Psoas muscle (tissue), 8 donors: ENCODE measurements around the gene HMGN2. TPM values are rescaled to one million over a fixed set of nuclear protein-coding genes. Genes with fewer than 3 reads are reported as not detected.

ENCODE experiments used
- ATAC-seq, 4 donors: fragments of 200-7000 bp; cut with Tn5 transposase; one replicate each; pipeline ENCODE4 v1.9.1; 2020; ENCODE audit warnings: moderate library complexity in 3 of 4, mild to moderate bottlenecking in 2 of 4
- DNase-seq, 2 donors: peaks; one replicate each; pipeline ENCODE4 v3.0.0-alpha.2; 2020
- H3K27ac ChIP-seq: fragments of 200-600 bp; one replicate; pipeline ENCODE4 v1.8.0; 2022
- H3K27me3 ChIP-seq, 3 donors: fragments of 200-600 bp in 1 of 3; one replicate each; pipeline versions ENCODE4 v1.6.1 to v1.8.0; 2013 to 2022; ENCODE audit warnings: low read length in 2 of 3, mild to moderate bottlenecking in 2 of 3, moderate library complexity in 1 of 3; ENCODE audit not compliant: insufficient read depth in 3 of 3
- H3K36me3 ChIP-seq, 2 donors: fragments of 200-600 bp in 1 of 2; one replicate each; pipeline versions ENCODE4 v1.6.1 to v1.8.0; 2013 to 2022; ENCODE audit warnings: low read depth in 1 of 2, mild to moderate bottlenecking in 1 of 2, moderate library complexity in 1 of 2; ENCODE audit not compliant: insufficient read depth in 1 of 2
- H3K4me1 ChIP-seq: fragments of 200-600 bp; one replicate; pipeline ENCODE4 v1.8.0; 2022
- H3K4me3 ChIP-seq: fragments of 200-600 bp; one replicate; pipeline ENCODE4 v1.8.0; 2022; ENCODE audit warnings: mild to moderate bottlenecking
- H3K9me3 ChIP-seq: fragments of 200-600 bp; one replicate; pipeline ENCODE4 v1.8.0; 2022
- CTCF ChIP-seq: fragments of 200-600 bp; IDR thresholded peaks from one replicate; pipeline ENCODE4 v1.8.0; 2022; ENCODE audit warnings: antibody characterized with exemption
- WGBS, 3 donors: extraction: QIAGEN DNeasy Blood & Tissue Kit; methylation state at CpG; one replicate each; pipeline versions ENCODE4 v1.1.6 to v1.1.7; 2013; 5-methylcytosine and 5-hydroxymethylcytosine counted together
- intact Hi-C, 2 donors: fragments of 100-400 bp; cut with DNase I; formaldehyde crosslinking; loops; one replicate each; pipeline versions ENCODE4 v1.11.0 to v1.14.2; 2022
- polyA plus RNA-seq, 3 donors: library from polyadenylated mRNA; stranded (reverse); fragments of 200-250 nt; gene quantifications; one replicate each; pipeline ENCODE4 v1.2.3, GENCODE V29; 2013
- total RNA-seq, 4 donors: library from RNA; stranded (reverse); fragmentation: NEBNext Ultra II Directional in 2 of 4; extraction: Animal tissue kit (Norgen Biotek cat#: 25700) in 2 of 4; gene quantifications; one replicate each; pipeline versions ENCODE4 v1.2.1 to v1.2.4, GENCODE V29; 2021 to 2023
- donor health status: healthy with polysubstance abuse.
- donor health status: DM: no; HTN: no; CAD: no; lungs with moderate emphysema.
- donor health status: Bipolar disorder and iron deficiency.
- donor health status: healthy.
- donor health status: DM: yes; HTN: yes; CAD: no.
- donor health status: DM: no; HTN: no; CAD: no.
- donor health status: DM: no; HTN: no; CAD: no.
- donor health status: DM: yes; HTN: yes; CAD: no.

Gene HMGN2
- total and polyA plus RNA-seq, 7 donors = 95.4 to 157 (median 128) TPM

GRCh38 chr1:26482921-26483320 lies 10.7 kb downstream of the HMGN2 start:
- Histone ChIP-seq H3K36me3 (peaks cover 0 to 18% of the 10 kb centered on the region in 2 donors), H3K4me3 (no peak overlapping the region), H3K27me3 (no peaks in the 10 kb centered on the region), H3K4me1 (no peaks in the 10 kb centered on the region), H3K27ac (no peak overlapping the region), H3K9me3 (no peaks in the 10 kb centered on the region)
- 80 to 94% (median 93%) methylated on average over 2 of the region's 2 CpGs for WGBS, 3 donors
- intact Hi-C loops = no loop called here
- no peak for TF ChIP-seq CTCF
- ATAC-seq (no peak), DNase-seq (no peak)

GRCh38 chr1:26483980-26484379 lies 11.7 kb downstream of the HMGN2 start:
- no peak for DNase-seq
- intact Hi-C loops = no loop called here
- Histone ChIP-seq H3K27me3 (no peaks in the 10 kb centered on the region), H3K4me3 (no peak overlapping the region), H3K36me3 (peaks cover 0 to 11% of the 10 kb centered on the region in 2 donors), H3K4me1 (no peaks in the 10 kb centered on the region), H3K27ac (no peak overlapping the region), H3K9me3 (no peaks in the 10 kb centered on the region)
- WGBS, 3 donors = 70 to 74% (median 72%) methylated on average over 2 of the region's 2 CpGs
- no peak for TF ChIP-seq CTCF
- no peak for ATAC-seq

- ATAC-seq (no peak), DNase-seq (no peak)
- no peak for TF ChIP-seq CTCF
- intact Hi-C loops = loop anchor here in 1 of 2 donors (10.0 kb wide), 1 partner anchor 305 kb away; no protein-coding TSS in a partner anchor
- H3K4me3 ChIP-seq = no peak overlapping the region
- WGBS, 3 donors = 85 to 95% (median 93%) methylated on average over 4 of the region's 4 CpGs
- H3K4me1 ChIP-seq = no peaks in the 10 kb centered on the region
- H3K27ac ChIP-seq = no peak overlapping the region
- H3K27me3 ChIP-seq = no peaks in the 10 kb centered on the region
- H3K36me3 ChIP-seq = no peaks in the 10 kb centered on the region
- H3K9me3 ChIP-seq = no peaks in the 10 kb centered on the region
Observed at GRCh38 chr1:26490155-26490554, 17.9 kb downstream of the HMGN2 start.

GRCh38 chr1:26493267-26493666 lies 21.0 kb downstream of the HMGN2 start:
- TF ChIP-seq CTCF = no peak
- no peaks in the 10 kb centered on the region for H3K27me3 ChIP-seq
- H3K27ac ChIP-seq = no peak overlapping the region
- H3K4me3 ChIP-seq = no peak overlapping the region
- H3K36me3 ChIP-seq = no peaks in the 10 kb centered on the region
- DNase-seq (no peak), ATAC-seq (no peak)
- H3K9me3 ChIP-seq = no peaks in the 10 kb centered on the region
- intact Hi-C loops = loop anchor here in 1 of 2 donors (10.0 kb wide), 1 partner anchor 302 kb away; no protein-coding TSS in a partner anchor
- no peaks in the 10 kb centered on the region for H3K4me1 ChIP-seq
- WGBS, 3 donors = 55 to 72% (median 66%) methylated on average over 3 of the region's 3 CpGs

- Histone ChIP-seq H3K27me3 (no peaks in the 10 kb centered on the region), H3K27ac (no peak overlapping the region), H3K4me3 (no peak overlapping the region), H3K36me3 (no peaks in the 10 kb centered on the region), H3K9me3 (no peaks in the 10 kb centered on the region), H3K4me1 (no peaks in the 10 kb centered on the region)
- ATAC-seq = no peak
- WGBS, 3 donors = 82 to 91% (median 83%) methylated on average over 3 of the region's 3 CpGs
- intact Hi-C loops = loop anchor here in 1 of 2 donors (10.0 kb wide), 1 partner anchor 301 kb away; no protein-coding TSS in a partner anchor
- TF ChIP-seq CTCF = no peak
- DNase-seq = no peak
Observed at GRCh38 chr1:26493938-26494337, 21.7 kb downstream of the HMGN2 start.
